Left cardiac atrium (tissue), 4 donors: ENCODE data around the gene ADK. TPM values are rescaled to one million over a fixed set of nuclear protein-coding genes. Genes with fewer than 3 reads are reported as not detected.
"Not testable (repeated sequence)": the region's sequence is repeated elsewhere in the genome, so short reads cannot be mapped to it uniquely, and the experiment has no call there.

ENCODE experiments used
- ATAC-seq, 2 donors: fragments of 200-7000 bp; cut with Tn5 transposase; one replicate each; pipeline ENCODE4 v1.9.1; 2020; ENCODE audit warnings: mild to moderate bottlenecking in 2 of 2, moderate library complexity in 2 of 2
- DNase-seq: peaks from one replicate; pipeline ENCODE4 v3.0.0-alpha.2; 2020
- intact Hi-C, 2 donors: fragments of 100-400 bp; cut with DNase I; formaldehyde crosslinking; loops; one replicate each; pipeline versions ENCODE4 v1.14.1 to v1.15.1; 2022 to 2023
- total RNA-seq, 2 donors: library from RNA; stranded (reverse); fragmentation: NEBNext Ultra II Directional; extraction: Animal tissue kit (Norgen Biotek cat#: 25700); gene quantifications; one replicate each; pipeline ENCODE4 v1.2.1, GENCODE V29; 2021
- donor health status: DM: no; HTN: yes; CAD: no.
- donor health status: DM: no; HTN: yes; CAD: no; lungs with severe emphysema.
- donor health status: DM: yes; HTN: yes; CAD: no.
- donor health status: Dilated cardiomyopathy.

The ADK gene
- total RNA-seq, 2 donors from 2014 or later = 31.2 to 34.9 TPM

GRCh38 chr10:74217110-74217509, 66.1 kb downstream of the ADK start:
- DNase-seq, ATAC-seq: not testable (repeated sequence)
- intact Hi-C loops = loop anchor here in 1 of 2 donors (10.0 kb wide), 1 partner anchor 62 kb away; the partner anchor contains the start of genes ADK and AP3M1

DNA sequence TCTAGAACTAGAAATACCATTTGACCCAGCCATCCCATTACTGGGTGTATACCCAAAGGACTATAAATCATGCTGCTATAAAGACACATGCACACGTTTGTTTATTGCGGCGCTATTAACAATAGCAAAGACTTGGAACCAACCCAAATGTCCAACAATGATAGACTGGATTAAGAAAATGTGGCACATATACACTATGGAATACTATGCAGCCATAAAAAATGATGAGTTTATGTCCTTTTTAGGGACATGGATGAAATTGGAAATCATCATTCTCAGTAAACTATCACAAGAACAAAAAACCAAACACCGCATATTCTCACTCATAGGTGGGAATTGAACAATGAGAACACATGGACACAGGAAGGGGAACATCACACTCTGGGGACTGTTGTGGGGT, 71.4 kb downstream of the ADK start:
- intact Hi-C loops, ATAC-seq, DNase-seq: not testable (repeated sequence)

DNA sequence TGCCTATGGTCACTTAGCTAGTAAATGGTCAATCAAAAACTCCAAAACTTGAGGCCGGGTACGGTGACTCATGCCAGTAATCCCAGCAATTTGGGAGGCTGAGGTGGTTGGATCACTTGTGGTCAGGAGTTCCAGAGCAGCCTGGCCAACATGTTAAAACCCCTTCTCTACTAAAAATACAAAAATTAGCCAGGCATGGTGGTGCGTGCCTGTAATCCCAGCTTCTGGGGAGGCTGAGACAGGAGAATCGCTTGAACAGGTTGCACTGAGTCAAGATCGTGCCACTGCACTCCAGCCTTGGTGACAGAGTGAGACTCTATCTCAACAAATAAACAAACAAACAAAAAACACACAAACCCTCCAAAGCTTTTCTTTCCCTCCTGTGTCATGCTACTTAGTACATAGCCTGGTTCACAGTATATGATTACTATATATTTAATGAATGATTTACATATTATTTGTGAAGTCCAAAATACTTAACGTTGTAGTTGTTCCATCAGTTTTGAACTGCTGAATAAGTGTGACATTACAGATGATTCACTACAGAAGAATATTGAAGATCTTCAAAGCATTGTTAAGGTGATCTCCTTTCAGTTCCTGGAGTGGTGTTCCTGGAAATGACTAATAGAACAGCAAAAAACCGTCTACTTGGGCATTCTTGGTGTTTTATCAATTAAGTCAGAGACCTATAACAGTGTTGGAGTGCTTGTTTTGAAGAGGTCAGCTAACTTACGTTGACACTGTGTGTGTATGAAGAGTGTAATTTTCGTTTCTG, 72.9 kb downstream of the ADK start:
- ATAC-seq = no peak
- DNase-seq = no peak
- intact Hi-C loops = no loop called here

- intact Hi-C loops = no loop called here
- ATAC-seq = peak; percentile 19 to 41
- no peak for DNase-seq
Observed at GRCh38 chr10:74227697-74228424, 76.8 kb downstream of the ADK start.

- ATAC-seq (peak in 1 of 2 donors; percentile 53), DNase-seq (no peak)
- intact Hi-C loops = no loop called here
Observed at GRCh38 chr10:74231375-74231774, 80.4 kb downstream of the ADK start.

DNA sequence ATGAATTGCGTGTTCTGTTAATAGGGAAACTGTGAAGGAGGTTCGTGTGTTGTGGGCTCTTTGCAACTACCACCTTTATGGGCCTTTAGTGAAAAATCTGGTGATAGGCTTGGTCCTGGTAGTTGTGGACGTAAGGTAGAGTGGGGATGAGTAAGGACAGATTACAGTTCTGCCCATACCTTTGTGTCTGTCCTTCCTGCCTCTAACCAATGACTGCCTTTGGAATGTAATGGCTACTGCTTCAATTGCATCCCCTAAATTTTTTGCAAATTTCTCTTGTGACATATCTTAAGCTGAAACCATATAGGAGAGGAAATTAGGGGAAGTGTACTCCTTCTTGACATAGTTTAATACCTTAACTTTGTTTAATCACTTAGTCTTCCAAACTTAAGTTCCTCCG, 82.3 kb downstream of the ADK start:
- no peak for DNase-seq
- ATAC-seq = no peak
- intact Hi-C loops = no loop called here

DNA sequence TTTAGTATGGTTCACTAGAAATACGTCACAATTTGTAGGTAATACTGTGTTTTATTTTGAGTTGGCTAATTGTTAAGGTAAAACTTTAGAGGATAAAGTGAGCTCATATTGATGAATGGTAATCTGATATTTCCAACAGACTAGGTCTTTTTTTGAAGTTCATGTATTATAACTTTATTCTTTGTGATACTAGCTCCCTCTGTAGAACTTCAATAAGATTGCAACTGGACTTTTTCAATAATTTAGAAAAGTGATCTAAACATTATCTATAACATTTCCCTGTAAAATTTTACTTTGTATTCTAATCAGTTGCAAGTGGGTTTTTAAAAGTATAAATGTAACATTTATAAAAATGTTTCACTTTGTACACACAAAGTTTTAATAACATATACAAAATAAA, 83.5 kb downstream of the ADK start:
- ATAC-seq (no peak), DNase-seq (no peak)
- intact Hi-C loops = no loop called here

- no peak for DNase-seq
- intact Hi-C loops = no loop called here
- ATAC-seq = no peak
Observed at GRCh38 chr10:74238031-74238431, 87.0 kb downstream of the ADK start.

DNA sequence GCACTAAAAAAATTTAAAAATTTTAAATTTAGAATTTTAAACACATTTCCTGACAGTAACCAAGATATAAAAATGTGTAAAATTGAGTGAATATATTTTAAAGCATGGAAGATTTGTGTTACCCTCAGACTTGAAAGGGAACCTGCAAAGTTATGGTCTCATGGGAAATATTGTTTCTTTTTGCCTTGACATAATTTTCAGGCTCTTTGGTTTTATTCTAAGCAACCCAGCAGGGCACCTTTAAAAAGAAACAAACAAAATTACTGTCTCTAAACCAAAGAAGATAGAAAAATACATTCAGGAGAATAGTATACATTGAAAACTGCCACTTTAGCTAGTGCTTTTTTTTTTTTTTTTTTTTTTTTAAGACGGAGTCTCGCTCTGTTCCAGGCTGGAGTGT, 87.5 kb downstream of the ADK start:
- intact Hi-C loops = no loop called here
- no peak for DNase-seq
- ATAC-seq = no peak

DNA sequence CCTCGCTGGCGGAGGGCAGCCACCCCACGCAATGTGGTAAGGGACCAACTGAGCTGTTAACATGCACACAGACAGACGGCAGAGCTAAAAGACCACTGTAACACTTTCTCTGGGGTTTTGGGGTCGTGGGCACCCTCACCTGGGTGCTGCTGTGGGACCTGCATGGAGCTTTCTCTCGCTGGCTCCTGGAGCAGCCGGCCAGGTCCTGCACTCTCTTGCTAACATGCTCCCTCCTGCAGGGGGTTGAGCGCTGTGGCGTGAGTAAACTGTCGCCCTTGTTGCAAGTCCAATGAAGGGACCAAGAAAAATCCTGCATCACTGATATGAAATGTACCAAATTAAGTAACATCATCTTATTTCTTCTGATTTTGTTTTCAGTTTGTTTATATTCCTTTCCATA, 92.0 kb downstream of the ADK start:
- ATAC-seq (no peak), DNase-seq (no peak)
- intact Hi-C loops = loop anchor here in 1 of 2 donors (5.0 kb wide), 1 partner anchor 994 kb away; the partner anchor contains the start of gene COMTD1

DNA sequence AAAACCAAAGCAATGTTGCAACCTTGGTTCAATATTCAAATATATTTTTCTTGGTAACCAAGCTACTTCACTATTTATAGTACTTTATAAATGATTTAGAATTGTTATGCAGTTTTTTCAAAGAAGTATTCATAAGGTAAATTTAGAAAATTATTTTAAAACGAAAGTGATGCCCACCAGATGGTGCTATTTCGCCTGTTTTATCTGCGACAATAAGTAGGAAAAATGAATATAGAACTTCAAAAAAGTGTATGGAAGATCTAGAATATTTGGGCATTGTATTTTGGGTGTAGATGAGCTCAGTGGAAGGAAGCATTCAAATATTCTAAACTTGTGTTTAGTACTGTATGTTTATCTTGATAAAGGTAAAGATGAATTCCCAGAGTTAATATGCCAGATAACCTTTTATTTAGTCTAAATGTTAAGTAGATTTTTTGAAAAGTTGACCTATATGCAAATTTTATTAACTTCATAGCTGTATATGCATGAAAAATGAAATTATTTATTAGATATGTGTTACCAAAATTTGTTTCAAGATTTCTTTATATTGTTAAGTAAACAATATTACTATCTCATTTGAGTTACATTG, 93.2 kb downstream of the ADK start:
- intact Hi-C loops = loop anchor here in 1 of 2 donors (5.0 kb wide), 1 partner anchor 993 kb away; the partner anchor contains the start of gene COMTD1
- DNase-seq (no peak), ATAC-seq (no peak)

GRCh38 chr10:74244807-74245206, 93.8 kb downstream of the ADK start:
- DNase-seq (no peak), ATAC-seq (no peak)
- intact Hi-C loops = loop anchor here in 1 of 2 donors (5.0 kb wide), 1 partner anchor 992 kb away; the partner anchor contains the start of gene COMTD1

- no peak for ATAC-seq
- no peak for DNase-seq
- intact Hi-C loops = no loop called here
Observed at GRCh38 chr10:74246495-74246894, 95.5 kb downstream of the ADK start.

GRCh38 chr10:74249865-74250264, 98.8 kb downstream of the ADK start:
- intact Hi-C loops = no loop called here
- DNase-seq (no peak), ATAC-seq (no peak)

DNA sequence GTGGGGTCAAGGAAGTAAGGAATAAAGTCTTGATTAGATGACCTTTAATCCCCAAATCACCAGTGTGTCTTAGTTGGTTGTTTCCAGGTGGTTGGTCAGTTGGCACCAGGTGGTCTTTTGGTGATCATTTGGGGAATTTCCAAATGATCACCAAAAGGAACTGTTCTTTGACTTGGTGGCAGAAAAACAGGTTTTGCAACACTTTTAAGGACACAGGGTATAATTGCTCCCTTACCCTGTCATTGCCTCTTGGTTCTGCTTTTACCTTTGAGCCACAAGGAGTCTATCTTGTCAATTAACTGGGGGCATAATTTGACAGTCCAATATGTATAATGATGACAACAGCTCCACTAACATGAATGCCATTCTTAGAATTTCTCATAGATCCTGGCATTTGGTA, 104.2 kb downstream of the ADK start:
- no peak for ATAC-seq
- intact Hi-C loops = no loop called here
- DNase-seq = no peak

DNA sequence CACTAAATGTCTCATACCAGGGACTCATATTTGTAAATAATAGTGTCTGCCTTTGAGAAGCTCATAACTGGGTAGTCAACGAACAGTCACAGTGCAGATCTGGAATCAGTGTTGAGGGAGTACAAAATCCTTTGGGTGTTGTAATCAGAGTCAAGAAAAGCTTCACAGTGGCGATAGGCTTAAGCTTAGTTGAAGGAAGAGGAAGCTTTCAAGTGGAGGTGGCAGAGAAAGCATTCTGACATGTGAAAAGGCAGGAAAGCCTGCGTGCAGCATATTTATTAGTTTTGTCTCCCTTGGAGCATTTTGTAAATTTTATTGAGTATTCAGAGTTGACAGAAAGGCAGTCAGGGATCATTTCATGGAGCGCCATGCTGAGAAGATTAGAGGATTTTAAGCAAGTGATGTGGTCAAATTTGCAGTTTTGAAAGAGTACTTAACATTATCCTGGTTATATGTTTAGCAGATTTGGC, 104.9 kb downstream of the ADK start:
- DNase-seq = no peak
- no peak for ATAC-seq
- intact Hi-C loops = no loop called here

GRCh38 chr10:74262856-74263255, 111.8 kb downstream of the ADK start:
- no peak for ATAC-seq
- no peak for DNase-seq
- intact Hi-C loops = loop anchor here in 1 of 2 donors (5.0 kb wide), 1 partner anchor 974 kb away; the partner anchor contains the start of gene COMTD1

- DNase-seq (no peak), ATAC-seq (no peak)
- intact Hi-C loops = loop anchor here in 1 of 2 donors (5.0 kb wide), 1 partner anchor 973 kb away; the partner anchor contains the start of gene COMTD1
Observed at GRCh38 chr10:74263996-74264395, 113.0 kb downstream of the ADK start.

DNA sequence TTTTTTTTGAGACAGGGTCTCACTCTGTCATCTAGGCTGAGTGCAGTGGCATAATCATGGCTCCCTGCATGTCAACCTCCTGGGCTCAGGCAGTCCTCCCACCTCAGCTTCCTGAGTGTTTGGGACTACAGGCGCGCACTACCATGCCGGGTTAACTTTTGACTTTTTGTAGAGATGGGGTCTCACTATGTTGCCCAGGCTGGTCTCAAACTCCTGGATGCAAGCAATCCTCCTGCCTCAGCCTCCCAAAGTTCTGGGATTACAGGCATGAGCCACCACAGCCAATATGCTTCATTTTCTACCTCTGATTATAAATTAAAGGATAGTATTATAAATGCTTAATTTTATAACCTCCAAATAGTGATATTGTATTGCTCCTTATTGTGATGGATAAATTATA, 121.3 kb downstream of the ADK start:
- DNase-seq (no peak), ATAC-seq (no peak)
- intact Hi-C loops = loop anchor here in 1 of 2 donors (10.0 kb wide), 1 partner anchor 973 kb away; no protein-coding TSS in a partner anchor
